ENCODE measurements around the gene CYP3A5.

CYP3A5 gene

GRCh38 chr7:99614495-99614894, 65.3 kb downstream of the CYP3A5 start:
- DNase-seq (ENCODE audit: low read depth) = peak; percentile 43
- H3K4me3 ChIP-seq (ENCODE audit: low read depth, low read length) = no peak overlapping the region
- TF ChIP-seq POLR2A (IDR thresholded peaks at IDR 0.05; ENCODE audit: extremely low read depth, insufficient read length) (no peak), MYC (IDR thresholded peaks at IDR 0.05; ENCODE audit: low read depth, low read length) (no peak), MAX (IDR thresholded peaks at IDR 0.05; ENCODE audit: low read depth, low read length) (no peak), CTCF (IDR thresholded peaks at IDR 0.05; ENCODE audit: low read depth, low read length) (no peak)

- DNase-seq (ENCODE audit: low read depth) = no peak
- TF ChIP-seq POLR2A (IDR thresholded peaks at IDR 0.05; ENCODE audit: extremely low read depth, insufficient read length) = no peak
- no peak for TF ChIP-seq MYC (IDR thresholded peaks at IDR 0.05; ENCODE audit: low read depth, low read length)
- TF ChIP-seq CTCF (IDR thresholded peaks at IDR 0.05; ENCODE audit: low read depth, low read length) = no peak
- TF ChIP-seq MAX (IDR thresholded peaks at IDR 0.05; ENCODE audit: low read depth, low read length) = no peak
- no peak overlapping the region for H3K4me3 ChIP-seq (ENCODE audit: low read depth, low read length)
Measured at GRCh38 chr7:99607548-99607947, 72.2 kb downstream of the CYP3A5 start.

GRCh38 chr7:99606531-99606930, 73.3 kb downstream of the CYP3A5 start:
- H3K4me3 ChIP-seq (ENCODE audit: low read depth, low read length) = no peak overlapping the region
- DNase-seq (ENCODE audit: low read depth) = no peak
- TF ChIP-seq MYC (IDR thresholded peaks at IDR 0.05; ENCODE audit: low read depth, low read length) (no peak), POLR2A (IDR thresholded peaks at IDR 0.05; ENCODE audit: extremely low read depth, insufficient read length) (no peak), MAX (IDR thresholded peaks at IDR 0.05; ENCODE audit: low read depth, low read length) (no peak), CTCF (IDR thresholded peaks at IDR 0.05; ENCODE audit: low read depth, low read length) (no peak)

GRCh38 chr7:99605527-99605926, 74.3 kb downstream of the CYP3A5 start:
- DNase-seq (ENCODE audit: low read depth) = no peak
- TF ChIP-seq POLR2A (IDR thresholded peaks at IDR 0.05; ENCODE audit: extremely low read depth, insufficient read length) (no peak), CTCF (IDR thresholded peaks at IDR 0.05; ENCODE audit: low read depth, low read length) (no peak), MAX (IDR thresholded peaks at IDR 0.05; ENCODE audit: low read depth, low read length) (no peak)

GRCh38 chr7:99601656-99602310, 78.0 kb downstream of the CYP3A5 start:
- no peak for DNase-seq (ENCODE audit: low read depth)
- TF ChIP-seq CTCF (IDR thresholded peaks at IDR 0.05; ENCODE audit: low read depth, low read length) (no peak), MAX (IDR thresholded peaks at IDR 0.05; ENCODE audit: low read depth, low read length) (no peak), MYC (IDR thresholded peaks at IDR 0.05; ENCODE audit: low read depth, low read length) (no peak), POLR2A (IDR thresholded peaks at IDR 0.05; ENCODE audit: extremely low read depth, insufficient read length) (no peak)

More at GRCh38 chr7:99605527-99605926, 74.3 kb downstream of the CYP3A5 start:
- no peak overlapping the region for H3K4me3 ChIP-seq (ENCODE audit: low read depth, low read length)

More at GRCh38 chr7:99601656-99602310, 78.0 kb downstream of the CYP3A5 start:
- no peak overlapping the region for H3K4me3 ChIP-seq (ENCODE audit: low read depth, low read length)
